K562 (cell line): ENCODE results near the gene SLC37A4. TPM values are rescaled to one million over a fixed set of nuclear protein-coding genes. Genes with fewer than 3 reads are reported as not detected.
A peak's percentile ranks its signal among the peaks of the same experiment; 100 is the strongest.

Experiments used
- CTBP1 ChIP-seq: fragments of 450-650 bp; IDR thresholded peaks from 2 replicates; pipeline ENCODE4 v1.6.1; 2016; ENCODE audit warnings: borderline replicate concordance
- ELF1 ChIP-seq: fragments of 200-800 bp; sonication (Bioruptor generic); IDR thresholded peaks from 2 replicates; pipeline ENCODE4 v1.6.1; 2016; ENCODE audit warnings: missing genetic modification characterization, missing compliant biosample characterization
- GTF2B ChIP-seq: IDR thresholded peaks from 2 replicates; pipeline ENCODE4 v1.6.1; 2011; ENCODE audit not compliant: insufficient read length; ENCODE audit errors: extremely low read depth
- HLTF ChIP-seq: fragments of 450-650 bp; IDR thresholded peaks from 2 replicates; pipeline ENCODE4 v1.6.1; 2016
- L3MBTL2 ChIP-seq: fragments of 450-650 bp; IDR thresholded peaks from 2 replicates; pipeline ENCODE4 v1.6.1; 2016; ENCODE audit warnings: mild to moderate bottlenecking, moderate library complexity
- MAX ChIP-seq: sonication (generic); formaldehyde crosslinking; IDR thresholded peaks from 2 replicates; pipeline ENCODE4 v1.9.0; 2022; ENCODE audit warnings: mild to moderate bottlenecking, missing genetic modification reagents
- MAZ ChIP-seq, 2 experiments: fragments of 450-650 bp in 1 of 2; sonication (generic) in 1 of 2; formaldehyde crosslinking; IDR thresholded peaks in 1 of 2; conservative IDR thresholded peaks in 1 of 2; 2 replicates each; pipeline versions ENCODE4 v1.4.0 to v1.5.0; 2020; ENCODE audit warnings: mild to moderate bottlenecking in 1 of 2, missing genetic modification reagents in 1 of 2
- MYBL2 ChIP-seq, 2 experiments: fragments of 450-650 bp in 1 of 2; sonication (generic) in 1 of 2; formaldehyde crosslinking in 1 of 2; IDR thresholded peaks; 2 replicates each; pipeline versions ENCODE4 v1.6.1 to v1.8.1; 2017 to 2022; ENCODE audit warnings: borderline replicate concordance in 1 of 2, inconsistent platforms in 1 of 2, low read depth in 1 of 2, mild to moderate bottlenecking in 1 of 2, missing genetic modification reagents in 1 of 2, moderate library complexity in 1 of 2
- NR4A1 ChIP-seq, 2 experiments: fragments of 250-450 bp in 1 of 2; fragments of 450-650 bp in 1 of 2; sonication (Bioruptor Pico) in 1 of 2; IDR thresholded peaks; 2 replicates each; pipeline versions ENCODE4 v1.4.0 to v1.6.1; 2016 to 2020; ENCODE audit warnings: mild to moderate bottlenecking in 2 of 2, missing compliant biosample characterization in 1 of 2, missing genetic modification characterization in 1 of 2, moderate library complexity in 1 of 2
- PHF20 ChIP-seq: fragments of 450-650 bp; IDR thresholded peaks from 2 replicates; pipeline ENCODE4 v1.6.1; 2018; ENCODE audit not compliant: partially characterized antibody
- POLR2H ChIP-seq: IDR thresholded peaks from 2 replicates; pipeline ENCODE4 v1.6.1; 2016; ENCODE audit warnings: missing genetic modification characterization, low read depth, mild to moderate bottlenecking, control low read depth, missing compliant biosample characterization, moderate library complexity
- RFX5 ChIP-seq: IDR thresholded peaks from 2 replicates; pipeline ENCODE4 v1.6.1; 2011; ENCODE audit warnings: low read depth, mild to moderate bottlenecking, improper control_type of control experiment, low read length
- SMARCC2 ChIP-seq: fragments of 450-650 bp; IDR thresholded peaks from 2 replicates; pipeline ENCODE4 v1.6.1; 2017; ENCODE audit warnings: antibody characterized with exemption, moderate library complexity, mild to moderate bottlenecking, low read depth
- SRSF3 ChIP-seq: fragments of 200-400 bp; formaldehyde crosslinking; IDR thresholded peaks from 2 replicates; pipeline ENCODE4 v1.6.1; 2016; ENCODE audit warnings: mild to moderate bottlenecking, low read length, moderate library complexity; ENCODE audit not compliant: insufficient read depth
- TAF7 ChIP-seq: fragments of 450-650 bp; IDR thresholded peaks from 2 replicates; pipeline ENCODE4 v1.6.1; 2016; ENCODE audit warnings: missing genetic modification characterization, missing compliant biosample characterization
- TAL1 ChIP-seq: fragments of 450-650 bp; IDR thresholded peaks from 2 replicates; pipeline ENCODE4 v1.6.1; 2016; ENCODE audit warnings: mild to moderate bottlenecking
- TEAD4 ChIP-seq, 2 experiments: sonication (generic) in 1 of 2; formaldehyde crosslinking in 1 of 2; IDR thresholded peaks; 2 replicates each; pipeline versions ENCODE4 v1.6.1 to v1.8.0; 2012 to 2022; ENCODE audit warnings: borderline replicate concordance in 1 of 2, inconsistent platforms in 1 of 2, low read length in 1 of 2, mild to moderate bottlenecking in 1 of 2, missing genetic modification reagents in 1 of 2
- ZBTB11 ChIP-seq, 3 experiments: fragments of 200-800 bp in 1 of 3; fragments of 250-450 bp in 1 of 3; fragments of 450-650 bp in 1 of 3; sonication (Bioruptor Pico) in 1 of 3; sonication (Bioruptor generic) in 1 of 3; formaldehyde crosslinking in 1 of 3; IDR thresholded peaks; 2 replicates each; pipeline versions ENCODE4 v1.6.1 to v1.8.0; 2016 to 2022; ENCODE audit warnings: mild to moderate bottlenecking in 2 of 3, missing genetic modification characterization in 2 of 3, missing compliant biosample characterization in 1 of 3, moderate library complexity in 1 of 3
- ZBTB43 ChIP-seq: sonication (generic); formaldehyde crosslinking; IDR thresholded peaks from 2 replicates; pipeline ENCODE4 v1.8.0; 2023; ENCODE audit warnings: mild to moderate bottlenecking, missing genetic modification reagents
- ZFX ChIP-seq: sonication (generic); formaldehyde crosslinking; IDR thresholded peaks from 2 replicates; pipeline ENCODE4 v1.8.0; 2022; ENCODE audit warnings: mild to moderate bottlenecking, missing genetic modification reagents, moderate library complexity
- polyA plus RNA-seq, 8 experiments: library from polyadenylated mRNA; depleted of rRNA in 4 of 8; stranded (reverse) in 5 of 8; unstranded in 3 of 8; fragments of >200 nt; fragmentation: Nextera tagmentation in 2 of 8; fragmentation: Illumina TruSeq in 1 of 8; extraction: Ambion mirVana in 2 of 8; extraction: Trizol in 1 of 8; gene quantifications; 2 replicates each; pipeline versions ENCODE4 v1.2.1 to v1.2.3, GENCODE V29; 2011 to 2014; ENCODE audit warnings: inconsistent platforms in 1 of 8, missing spikeins in 1 of 8
- total RNA-seq, 7 experiments: library from RNA; depleted of rRNA in 6 of 7; stranded (reverse); fragments of >200 nt in 6 of 7; fragmentation: Illumina TruSeq in 2 of 7; extraction: Trizol in 2 of 7; gene quantifications; 2 replicates each; pipeline versions ENCODE4 v1.2.1 to v1.2.3, GENCODE V29; 2011 to 2021; ENCODE audit warnings: low replicate concordance in 1 of 7

Gene SLC37A4
- total and polyA plus RNA-seq, 9 of the 15 experiments (the other 6 are each of a cell fraction or from before 2014, with no cell fraction given), result 24.7 to 73.9 (median 40.7) TPM

GRCh38 chr11:119018074-119018938 lies 12.4 kb downstream of the SLC37A4 start, which contains the start of the genes RPS25 and TRAPPC4 (continued):
- peak; percentile 83 for TF ChIP-seq POLR2H (tag)
- peak; percentile 80 for TF ChIP-seq ZFX (CRISPR knock-in tag)
- TF ChIP-seq HLTF, result 0 out of 2 replicates have a peak, but pooled peaks have one; percentile 2
- no peak for TF ChIP-seq SMARCC2
- TF ChIP-seq ZBTB11 (CRISPR knock-in tag; IDR thresholded peaks at IDR 0.05), result peak; percentile 88 to 98 (median 97)
- TF ChIP-seq L3MBTL2, result peak; percentile 76
- peak; percentile 94 for TF ChIP-seq PHF20
- peak; percentile 65 for TF ChIP-seq TAF7 (tag)
- TF ChIP-seq TEAD4 (IDR thresholded peaks at IDR 0.05; ENCODE audit: low read length), result no peak; the same call in 1 of the 2 replicates
- no peak for TF ChIP-seq TEAD4 (CRISPR knock-in tag; IDR thresholded peaks at IDR 0.05; ENCODE audit: borderline replicate concordance)
- no peak for TF ChIP-seq NR4A1 (CRISPR knock-in tag; IDR thresholded peaks at IDR 0.05)
- TF ChIP-seq NR4A1 (tag; IDR thresholded peaks at IDR 0.05), result no peak
- TF ChIP-seq TAL1, result no peak
- TF ChIP-seq GTF2B, result peak; percentile 58
- TF ChIP-seq ELF1, result peak; percentile 94
- TF ChIP-seq MYBL2 (IDR thresholded peaks at IDR 0.05; ENCODE audit: low read depth), result no peak
- no peak for TF ChIP-seq MYBL2 (CRISPR knock-in tag; IDR thresholded peaks at IDR 0.05; ENCODE audit: borderline replicate concordance)
- no peak for TF ChIP-seq RFX5
- TF ChIP-seq MAX (CRISPR knock-in tag), result peak; percentile 91
- TF ChIP-seq MAZ (CRISPR knock-in tag; conservative IDR thresholded peaks at IDR 0.05 in 1 of 2, IDR thresholded peaks at IDR 0.05 in 1 of 2), result peak; percentile 66 to 82
- TF ChIP-seq ZBTB43 (CRISPR knock-in tag), result peak; percentile 64; the same call in 1 of the 2 replicates
- peak; percentile 79 for TF ChIP-seq CTBP1
- TF ChIP-seq SRSF3, result no peak
